Activated CD8-positive, alpha-beta T cell treated with anti-CD3 and anti-CD28 coated beads, Interleukin-2, amount 10 ng/mL, durations not matched to agents 7 days and 5 days (primary cell): ENCODE results near the gene AGBL4. TPM values are rescaled to one million over a fixed set of nuclear protein-coding genes. Genes with fewer than 3 reads are reported as not detected.

ENCODE experiments used
- ATAC-seq: fragments of 150-1000 bp; cut with Tn5 transposase; one replicate; pipeline ENCODE4 v1.10.0; 2021; ENCODE audit warnings: moderate library complexity
- CTCF ChIA-PET: fragments of 350-600 bp; sonication (Branson Sonifier 250); formaldehyde crosslinking; loops from one replicate; lab custom pipeline; 2021; ENCODE audit warnings: antibody characterized with exemption; lab: Charles Lee
- POLR2A ChIA-PET: fragments of 350-600 bp; sonication (Branson Sonifier 250); formaldehyde crosslinking; loops from one replicate; lab custom pipeline; 2021; ENCODE audit warnings: antibody characterized with exemption; lab: Charles Lee
- DNase-seq: peaks from one replicate; pipeline ENCODE4 v3.0.0-alpha.2; 2020
- H3K27ac Mint-ChIP-seq: one replicate; pipeline ENCODE4 v1.8.0; 2021; ENCODE audit warnings: mild to moderate bottlenecking, mixed read lengths
- H3K27me3 Mint-ChIP-seq: one replicate; pipeline ENCODE4 v1.8.0; 2021; ENCODE audit warnings: low read depth, mixed read lengths
- H3K36me3 Mint-ChIP-seq: one replicate; pipeline ENCODE4 v1.8.0; 2021; ENCODE audit warnings: low read depth, mixed read lengths
- H3K4me1 Mint-ChIP-seq: one replicate; pipeline ENCODE4 v1.8.0; 2021; ENCODE audit warnings: low read depth, mixed read lengths
- H3K4me3 Mint-ChIP-seq: one replicate; pipeline ENCODE4 v1.8.0; 2021; ENCODE audit warnings: mild to moderate bottlenecking, mixed read lengths
- H3K9me3 Mint-ChIP-seq: one replicate; pipeline ENCODE4 v1.8.0; 2022; ENCODE audit warnings: mixed read lengths; ENCODE audit not compliant: insufficient read depth
- total RNA-seq, 2 experiments: library from RNA; stranded (reverse); gene quantifications; one replicate each; pipeline ENCODE4 v1.2.3, GENCODE V29; 2021

Gene AGBL4
- total RNA-seq, 2 experiments from 2014 or later = not detected

DNA sequence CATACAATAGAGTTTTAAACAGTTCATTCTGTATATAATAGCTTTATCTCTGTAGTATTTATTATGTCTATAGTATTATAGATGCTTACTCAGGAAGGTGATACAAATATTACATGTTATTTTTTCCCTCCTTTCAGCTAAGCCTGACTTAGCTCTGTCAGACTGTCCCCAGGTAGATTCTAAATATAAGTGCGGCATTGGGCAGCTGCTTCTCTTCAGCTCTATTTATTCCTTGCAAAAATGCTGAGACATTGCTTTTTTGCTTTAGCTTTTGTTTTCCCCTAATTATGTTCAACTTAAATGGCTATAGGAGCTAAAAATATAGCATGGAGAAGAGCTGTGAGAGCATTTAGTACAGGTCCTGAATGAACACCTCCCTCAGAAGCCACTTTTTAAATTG, 1043.8 kb downstream of the AGBL4 start:
- DNase-seq (no peak), ATAC-seq (no peak)
- Mint-ChIP-seq H3K36me3 (no peaks in the 10 kb centered on the region), H3K4me3 (no peak overlapping the region), H3K4me1 (no peaks in the 10 kb centered on the region), H3K27ac (no peak overlapping the region), H3K9me3 (no peaks in the 10 kb centered on the region), H3K27me3 (no peaks in the 10 kb centered on the region)
- ChIA-PET CTCF (no interaction called here), POLR2A (no interaction called here)

DNA sequence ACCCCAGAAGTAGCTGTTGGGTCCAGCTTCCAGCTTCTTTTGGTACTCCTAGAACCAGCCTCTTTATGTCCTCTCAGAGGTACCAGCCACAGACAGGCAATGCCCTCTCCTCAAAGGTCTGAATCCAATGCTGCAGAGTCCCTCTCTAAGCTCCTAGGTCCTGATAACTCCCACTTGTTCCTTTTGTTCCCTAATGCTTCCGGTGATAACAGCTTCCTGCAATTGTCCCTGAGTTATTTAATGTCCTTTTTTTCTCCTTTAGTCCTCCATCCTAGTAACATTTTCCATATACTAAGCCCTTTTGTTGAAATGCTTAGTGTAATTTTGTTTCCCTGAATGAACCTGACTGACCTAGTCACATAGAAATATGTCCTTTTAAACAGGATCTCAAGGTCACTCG, 1045.3 kb downstream of the AGBL4 start:
- POLR2A ChIA-PET = no interaction called here
- DNase-seq = no peak
- ATAC-seq = no peak
- H3K27me3 Mint-ChIP-seq = no peaks in the 10 kb centered on the region
- no peak overlapping the region for H3K4me3 Mint-ChIP-seq
- no peaks in the 10 kb centered on the region for H3K4me1 Mint-ChIP-seq
- no peaks in the 10 kb centered on the region for H3K36me3 Mint-ChIP-seq
- H3K9me3 Mint-ChIP-seq = no peaks in the 10 kb centered on the region
- CTCF ChIA-PET = no interaction called here
- H3K27ac Mint-ChIP-seq = no peak overlapping the region

DNA sequence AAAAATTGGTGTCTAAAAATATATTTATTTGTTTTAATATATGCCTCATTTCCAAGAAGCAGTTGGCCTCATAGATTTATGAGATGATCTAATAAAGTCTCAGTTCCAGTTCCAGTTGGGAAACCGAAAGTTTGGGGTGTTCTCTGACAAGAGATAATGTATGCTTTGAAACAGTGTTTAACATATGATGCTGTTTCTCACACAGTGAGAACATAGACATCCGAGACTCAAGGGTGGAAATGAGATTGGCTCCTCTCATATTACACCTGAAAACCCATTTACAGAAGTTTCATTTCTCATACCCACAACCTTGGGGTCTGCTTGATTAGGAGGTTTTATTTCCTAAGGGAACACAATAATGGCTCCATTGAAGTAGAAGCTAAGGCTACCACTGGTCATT, 1046.5 kb downstream of the AGBL4 start:
- H3K4me3 Mint-ChIP-seq = no peak overlapping the region
- CTCF ChIA-PET = no interaction called here

GRCh38 chr1:48969971-48970370, 1053.8 kb downstream of the AGBL4 start:
- CTCF ChIA-PET = no interaction called here
- Mint-ChIP-seq H3K9me3 (no peaks in the 10 kb centered on the region), H3K4me3 (no peak overlapping the region), H3K27me3 (peaks cover 4% of the 10 kb centered on the region), H3K27ac (no peak overlapping the region), H3K4me1 (no peaks in the 10 kb centered on the region), H3K36me3 (no peaks in the 10 kb centered on the region)
- DNase-seq = no peak
- POLR2A ChIA-PET = no interaction called here
- no peak for ATAC-seq

More for the DNA sequence above, 1046.5 kb downstream of the AGBL4 start:
- POLR2A ChIA-PET = no interaction called here
- H3K36me3 Mint-ChIP-seq = no peaks in the 10 kb centered on the region
- H3K4me1 Mint-ChIP-seq = no peaks in the 10 kb centered on the region
- no peak for ATAC-seq
- H3K9me3 Mint-ChIP-seq = no peaks in the 10 kb centered on the region
- no peak for DNase-seq
- H3K27me3 Mint-ChIP-seq = no peaks in the 10 kb centered on the region
- H3K27ac Mint-ChIP-seq = no peak overlapping the region

DNA sequence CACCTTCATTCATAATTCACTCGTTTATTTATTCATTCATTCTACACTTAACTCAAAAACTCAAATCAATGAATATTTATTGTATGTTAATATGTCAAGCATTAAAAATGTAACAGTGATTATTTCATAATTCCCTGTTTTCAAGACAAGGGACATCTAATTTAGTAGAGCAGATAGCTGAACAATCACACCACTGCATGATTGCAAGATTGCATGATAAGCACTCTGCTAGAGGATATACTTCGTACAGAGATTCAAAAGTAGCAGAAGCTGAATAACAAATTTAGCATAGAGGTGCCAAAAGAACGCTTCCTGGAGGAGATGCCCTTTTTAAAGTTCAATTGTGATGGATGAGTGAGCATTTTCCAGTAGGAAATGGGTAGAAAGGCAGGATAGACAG, 1056.4 kb downstream of the AGBL4 start:
- ATAC-seq (no peak), DNase-seq (no peak)
- Mint-ChIP-seq H3K4me1 (no peaks in the 10 kb centered on the region), H3K27me3 (peaks cover 4% of the 10 kb centered on the region), H3K4me3 (no peak overlapping the region), H3K27ac (no peak overlapping the region), H3K36me3 (no peaks in the 10 kb centered on the region), H3K9me3 (no peaks in the 10 kb centered on the region)
- ChIA-PET POLR2A (no interaction called here), CTCF (no interaction called here)

- Mint-ChIP-seq H3K9me3 (no peaks in the 10 kb centered on the region), H3K27ac (no peak overlapping the region), H3K36me3 (no peaks in the 10 kb centered on the region), H3K4me3 (no peak overlapping the region), H3K4me1 (no peaks in the 10 kb centered on the region), H3K27me3 (peaks cover 4% of the 10 kb centered on the region)
- ChIA-PET POLR2A (no interaction called here), CTCF (no interaction called here)
- DNase-seq (no peak), ATAC-seq (no peak)
Observed at GRCh38 chr1:48966583-48966982, 1057.2 kb downstream of the AGBL4 start.

DNA sequence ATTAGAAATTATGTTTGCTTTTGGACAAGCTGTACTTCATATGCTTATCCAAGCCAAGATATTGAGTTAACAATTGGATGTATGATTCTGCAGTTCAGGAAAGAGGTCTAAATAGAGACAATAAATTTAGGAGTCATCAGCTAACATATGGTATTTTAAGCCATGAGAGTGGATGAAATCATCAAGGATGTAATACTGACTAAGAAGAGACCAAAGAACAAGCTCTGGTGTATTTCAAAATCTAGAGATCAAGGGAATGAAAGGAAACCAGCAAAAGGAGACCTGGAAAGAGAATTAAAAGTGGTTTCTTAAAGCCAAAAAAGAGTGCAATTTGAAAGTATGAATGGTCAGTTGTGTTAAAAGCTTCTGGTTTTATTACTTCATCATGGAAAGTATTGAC, 1063.4 kb downstream of the AGBL4 start:
- POLR2A ChIA-PET = no interaction called here
- ATAC-seq = no peak
- H3K9me3 Mint-ChIP-seq = no peaks in the 10 kb centered on the region

GRCh38 chr1:48955774-48956173, 1068.0 kb downstream of the AGBL4 start:
- no peak for DNase-seq

More for the DNA sequence above, 1063.4 kb downstream of the AGBL4 start:
- no peak overlapping the region for H3K27ac Mint-ChIP-seq
- DNase-seq = no peak
- CTCF ChIA-PET = no interaction called here
- no peaks in the 10 kb centered on the region for H3K36me3 Mint-ChIP-seq
- H3K27me3 Mint-ChIP-seq = no peaks in the 10 kb centered on the region
- no peak overlapping the region for H3K4me3 Mint-ChIP-seq
- H3K4me1 Mint-ChIP-seq = no peaks in the 10 kb centered on the region

GRCh38 chr1:48953617-48954016, 1070.1 kb downstream of the AGBL4 start:
- CTCF ChIA-PET = no interaction called here
- no peaks in the 10 kb centered on the region for H3K4me1 Mint-ChIP-seq
- no peaks in the 10 kb centered on the region for H3K36me3 Mint-ChIP-seq
- POLR2A ChIA-PET = no interaction called here
- no peaks in the 10 kb centered on the region for H3K9me3 Mint-ChIP-seq
- no peak overlapping the region for H3K4me3 Mint-ChIP-seq
- no peaks in the 10 kb centered on the region for H3K27me3 Mint-ChIP-seq
- H3K27ac Mint-ChIP-seq = no peak overlapping the region
- ATAC-seq (no peak), DNase-seq (no peak)

More at GRCh38 chr1:48955774-48956173, 1068.0 kb downstream of the AGBL4 start:
- ChIA-PET POLR2A (no interaction called here), CTCF (no interaction called here)
- Mint-ChIP-seq H3K27me3 (no peaks in the 10 kb centered on the region), H3K9me3 (no peaks in the 10 kb centered on the region), H3K27ac (no peak overlapping the region), H3K36me3 (no peaks in the 10 kb centered on the region), H3K4me3 (no peak overlapping the region), H3K4me1 (no peaks in the 10 kb centered on the region)
- ATAC-seq = no peak

DNA sequence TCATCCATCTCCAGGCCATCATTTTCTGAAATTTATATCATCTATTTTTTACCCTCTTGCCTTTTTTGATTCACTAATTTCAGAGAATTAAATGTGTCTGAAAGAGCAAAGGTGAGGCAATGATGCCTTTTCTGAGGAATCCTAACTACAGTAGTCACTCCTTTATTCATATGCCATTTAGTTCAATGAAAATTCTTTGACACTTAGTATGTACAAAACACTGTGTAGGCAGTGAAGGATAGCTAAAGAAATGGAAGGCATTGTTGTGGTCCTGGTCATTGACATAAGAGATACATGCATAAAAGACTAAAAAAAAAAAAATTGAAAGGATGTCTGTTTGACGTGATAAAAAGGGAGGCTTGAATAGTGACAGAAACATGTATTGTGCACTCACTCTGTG, 1075.2 kb downstream of the AGBL4 start:
- Mint-ChIP-seq H3K27me3 (peaks cover 4% of the 10 kb centered on the region), H3K4me1 (no peaks in the 10 kb centered on the region), H3K36me3 (no peaks in the 10 kb centered on the region), H3K27ac (no peak overlapping the region), H3K4me3 (no peak overlapping the region), H3K9me3 (no peaks in the 10 kb centered on the region)
- POLR2A ChIA-PET = no interaction called here
- DNase-seq (no peak), ATAC-seq (no peak)
- CTCF ChIA-PET = no interaction called here

DNA sequence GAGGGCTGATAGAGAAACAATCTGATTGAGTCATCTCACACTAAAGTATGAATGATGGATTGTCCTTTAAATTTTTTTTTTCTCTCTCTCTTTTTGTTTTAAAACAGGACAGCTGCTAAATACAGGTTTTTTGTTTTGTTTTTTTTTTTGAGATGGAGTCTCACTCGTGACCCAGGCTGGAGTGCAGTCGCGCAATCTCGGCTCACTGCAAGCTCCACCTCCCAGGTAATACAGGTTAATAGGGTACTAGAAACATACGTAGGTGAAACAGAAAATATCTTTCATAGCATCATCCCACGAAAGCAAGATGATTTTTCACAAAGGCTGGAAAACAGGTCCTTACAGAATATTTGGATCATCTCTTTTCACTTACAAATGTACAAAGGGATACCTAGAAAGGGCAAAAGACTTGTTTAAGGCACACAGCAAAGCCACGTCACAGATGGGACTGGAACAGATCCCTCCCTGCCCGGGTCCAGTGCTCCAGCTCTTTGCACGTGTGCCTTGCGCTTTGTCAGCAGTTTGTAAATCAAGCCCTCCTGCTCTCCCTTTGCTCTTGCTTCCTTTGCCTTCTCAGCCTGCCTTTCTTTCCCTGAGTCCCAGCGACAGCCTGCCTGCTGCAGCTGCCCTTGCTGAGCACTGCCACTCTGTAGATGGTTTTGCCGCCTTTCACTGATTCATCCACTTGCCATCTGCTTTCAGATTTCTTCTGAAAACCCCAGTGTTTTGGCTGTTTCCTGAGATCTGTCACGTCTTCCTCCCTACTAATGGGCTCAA, 1075.8 kb downstream of the AGBL4 start:
- DNase-seq = no peak
- ATAC-seq = no peak
- H3K36me3 Mint-ChIP-seq = no peaks in the 10 kb centered on the region
- ChIA-PET CTCF (no interaction called here), POLR2A (no interaction called here)
- H3K4me3 Mint-ChIP-seq = no peak overlapping the region
- peaks cover 4% of the 10 kb centered on the region for H3K27me3 Mint-ChIP-seq
- H3K27ac Mint-ChIP-seq = no peak overlapping the region
- H3K4me1 Mint-ChIP-seq = no peaks in the 10 kb centered on the region
- no peaks in the 10 kb centered on the region for H3K9me3 Mint-ChIP-seq

- Mint-ChIP-seq H3K27ac (no peak overlapping the region), H3K4me3 (no peak overlapping the region), H3K36me3 (no peaks in the 10 kb centered on the region), H3K9me3 (no peaks in the 10 kb centered on the region), H3K27me3 (peaks cover 4% of the 10 kb centered on the region), H3K4me1 (no peaks in the 10 kb centered on the region)
- ChIA-PET CTCF (no interaction called here), POLR2A (no interaction called here)
- no peak for DNase-seq
- no peak for ATAC-seq
Observed at GRCh38 chr1:48946070-48946469, 1077.7 kb downstream of the AGBL4 start.

DNA sequence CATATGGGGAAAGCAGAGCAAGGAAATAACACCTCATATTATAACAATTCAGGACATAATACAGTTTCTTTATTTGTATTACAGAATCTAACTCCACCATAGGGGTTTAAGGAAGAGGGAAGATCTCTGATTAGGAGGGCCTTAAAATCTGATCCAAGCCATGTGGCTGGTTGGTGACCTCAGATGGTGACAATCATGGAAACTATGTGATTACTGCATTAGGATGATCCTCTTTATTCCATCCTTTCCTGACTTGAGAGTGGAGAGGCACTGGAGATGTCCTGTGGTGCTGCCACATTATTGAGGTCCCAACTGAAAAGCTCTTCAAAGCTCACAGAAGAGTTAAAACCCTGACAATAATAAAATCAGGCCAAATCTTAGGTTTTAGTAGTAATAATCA, 1078.9 kb downstream of the AGBL4 start:
- Mint-ChIP-seq H3K36me3 (no peaks in the 10 kb centered on the region), H3K27me3 (peaks cover 4% of the 10 kb centered on the region), H3K27ac (no peak overlapping the region), H3K9me3 (no peaks in the 10 kb centered on the region), H3K4me3 (no peak overlapping the region), H3K4me1 (no peaks in the 10 kb centered on the region)
- DNase-seq (no peak), ATAC-seq (no peak)
- ChIA-PET CTCF (no interaction called here), POLR2A (no interaction called here)
